Activated CD4-positive, alpha-beta memory T cell treated with anti-CD3 and anti-CD28 coated beads, Interleukin-2, amount 10 ng/mL, durations not matched to agents 7 days and 5 days (primary cell): Measurements from ENCODE around the gene ZNF232. TPM values are rescaled to one million over a fixed set of nuclear protein-coding genes. Genes with fewer than 3 reads are reported as not detected.
"Not testable (repeated sequence)": the region's sequence is repeated elsewhere in the genome, so short reads cannot be mapped to it uniquely, and the experiment has no call there.

Experiments
- CTCF ChIA-PET: fragments of 350-600 bp; sonication (Branson Sonifier 250); formaldehyde crosslinking; loops from one replicate; lab custom pipeline; 2021; ENCODE audit warnings: antibody characterized with exemption, inconsistent platforms; lab: Charles Lee
- POLR2A ChIA-PET: fragments of 350-600 bp; sonication (Branson Sonifier 250); formaldehyde crosslinking; loops from one replicate; lab custom pipeline; 2021; ENCODE audit warnings: antibody characterized with exemption; lab: Charles Lee
- DNase-seq: peaks from one replicate; pipeline ENCODE4 v3.0.0-alpha.2; 2020
- H3K27ac Mint-ChIP-seq: one replicate; pipeline ENCODE4 v1.8.0; 2021; ENCODE audit warnings: mild to moderate bottlenecking, mixed read lengths
- H3K27me3 Mint-ChIP-seq: one replicate; pipeline ENCODE4 v1.8.0; 2021; ENCODE audit warnings: mixed read lengths
- H3K36me3 Mint-ChIP-seq: one replicate; pipeline ENCODE4 v1.8.0; 2021; ENCODE audit warnings: low read depth, mixed read lengths
- H3K4me1 Mint-ChIP-seq: one replicate; pipeline ENCODE4 v1.8.0; 2021; ENCODE audit warnings: mixed read lengths
- H3K4me3 Mint-ChIP-seq: one replicate; pipeline ENCODE4 v1.8.0; 2021; ENCODE audit warnings: mild to moderate bottlenecking, mixed read lengths
- H3K9me3 Mint-ChIP-seq: one replicate; pipeline ENCODE4 v1.8.0; 2021; ENCODE audit warnings: mixed read lengths
- total RNA-seq, 2 experiments: library from RNA; stranded (reverse); gene quantifications; one replicate each; pipeline ENCODE4 v1.2.3, GENCODE V29; 2021

Gene ZNF232
- 1 to 10 TPM; 6.4 to 6.7 TPM for total RNA-seq

DNA sequence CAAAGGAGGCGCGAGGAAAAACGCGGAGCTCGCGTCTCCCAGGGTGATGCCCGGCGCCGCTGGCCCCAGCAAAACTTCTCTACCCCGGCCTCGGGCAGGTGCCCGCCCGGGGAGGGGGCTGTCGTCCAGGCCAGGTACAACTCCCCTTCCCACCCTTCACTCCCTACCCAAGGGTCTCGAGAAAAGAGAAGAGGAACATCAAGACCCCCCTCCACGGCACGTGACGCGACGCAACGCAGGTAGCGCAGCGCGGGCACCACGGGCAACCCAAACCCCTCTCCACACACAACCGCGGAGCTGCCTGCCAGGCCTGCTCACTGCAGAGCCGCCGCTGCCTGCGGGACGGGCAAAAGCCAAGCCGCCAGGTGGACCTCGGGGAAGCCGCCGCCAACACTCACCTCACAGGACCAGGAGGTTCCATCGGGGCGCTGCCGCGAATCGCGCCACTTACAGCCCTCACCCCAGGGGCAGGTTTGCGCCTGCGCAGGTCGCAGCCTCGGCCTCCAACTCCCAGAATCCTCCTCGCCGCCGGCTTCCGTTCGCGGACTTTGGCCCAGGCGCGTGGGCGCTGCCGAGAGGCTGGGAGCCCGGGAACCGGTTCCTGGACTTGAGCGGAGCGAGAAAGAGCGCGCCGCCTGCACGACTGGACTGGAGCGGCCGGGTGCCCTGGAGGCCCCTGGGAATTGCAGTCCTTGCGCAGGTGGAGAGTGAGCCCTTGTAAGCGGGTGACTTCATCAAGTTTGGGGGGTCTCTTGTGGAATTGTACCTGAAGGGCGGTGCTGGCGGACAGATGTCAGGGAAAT is at the start of gene ZNF232:
ZNF232 (minus strand) TSS at position 477 of the 803 bp plus-strand sequence; CDS start at position 421, 56 bp downstream.
- peaks cover 21% of the 10 kb centered on the region for H3K4me1 Mint-ChIP-seq
- peak; percentile 92 for DNase-seq
- H3K27me3 Mint-ChIP-seq = peaks cover 8% of the 10 kb centered on the region
- H3K36me3 Mint-ChIP-seq = peaks cover 72% of the 10 kb centered on the region
- peaks cover 23% of the 10 kb centered on the region for H3K9me3 Mint-ChIP-seq
- peak within 1 kb of the TSS; percentile 56 for H3K27ac Mint-ChIP-seq
- POLR2A ChIA-PET = interaction anchor here (0.5 to 3.3 kb wide), 10 partner anchors 17 to 201 kb away, joined by 3 to 10 read pairs (median 3); partner anchors contain the start of genes RNF167, SLC25A11 and ZFP3
- peak within 1 kb of the TSS; percentile 74 for H3K4me3 Mint-ChIP-seq
- CTCF ChIA-PET = interaction anchor here (1.1 kb wide), 1 partner anchor 80 kb away, joined by 4 read pairs; the partner anchor contains the start of gene ZNF594

DNA sequence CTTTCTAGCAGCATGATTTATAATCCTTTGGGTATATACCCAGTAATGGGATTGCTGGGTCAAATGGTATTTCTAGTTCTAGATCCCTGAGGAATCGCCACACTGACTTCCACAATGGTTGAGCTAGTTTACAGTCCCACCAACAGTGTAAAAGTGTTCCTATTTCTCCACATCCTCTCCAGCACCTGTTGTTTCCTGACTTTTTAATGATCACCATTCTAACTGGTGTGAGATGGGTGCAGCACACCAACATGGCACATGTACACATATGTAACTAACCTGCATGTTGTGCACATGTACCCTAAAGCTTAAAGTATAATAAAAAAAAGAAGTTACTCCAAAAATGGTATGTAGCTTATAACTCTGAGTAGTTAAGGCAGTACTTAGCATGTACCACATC is 49.0 kb upstream of the ZNF232 start:
- CTCF ChIA-PET, DNase-seq, POLR2A ChIA-PET, H3K27ac Mint-ChIP-seq, H3K9me3 Mint-ChIP-seq, H3K4me3 Mint-ChIP-seq, H3K4me1 Mint-ChIP-seq, H3K36me3 Mint-ChIP-seq: not testable (repeated sequence)
- peaks cover 23% of the 10 kb centered on the region for H3K27me3 Mint-ChIP-seq

DNA sequence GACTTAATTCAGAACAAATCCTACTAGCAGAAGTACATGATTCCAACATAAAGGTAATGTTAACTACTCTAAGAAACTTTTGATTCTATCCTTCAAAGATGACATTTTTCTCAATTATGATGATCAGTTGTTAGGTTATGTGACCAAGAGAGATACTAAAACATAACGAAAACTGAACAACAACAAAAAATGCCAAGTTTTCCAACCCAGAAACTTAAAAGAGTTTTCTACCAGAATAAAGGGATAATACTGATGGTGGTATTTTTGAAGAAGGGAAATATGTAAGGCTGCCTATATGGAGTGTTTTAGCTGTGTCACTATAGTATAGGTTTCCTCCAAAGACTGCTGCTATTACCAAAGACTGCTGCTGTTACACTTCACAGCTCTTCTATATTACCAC is 34.4 kb upstream of the ZNF232 start:
- H3K9me3 Mint-ChIP-seq, POLR2A ChIA-PET, H3K4me1 Mint-ChIP-seq, H3K4me3 Mint-ChIP-seq, CTCF ChIA-PET, H3K27ac Mint-ChIP-seq, DNase-seq, H3K36me3 Mint-ChIP-seq: not testable (repeated sequence)
- H3K27me3 Mint-ChIP-seq = peaks cover 25% of the 10 kb centered on the region

DNA sequence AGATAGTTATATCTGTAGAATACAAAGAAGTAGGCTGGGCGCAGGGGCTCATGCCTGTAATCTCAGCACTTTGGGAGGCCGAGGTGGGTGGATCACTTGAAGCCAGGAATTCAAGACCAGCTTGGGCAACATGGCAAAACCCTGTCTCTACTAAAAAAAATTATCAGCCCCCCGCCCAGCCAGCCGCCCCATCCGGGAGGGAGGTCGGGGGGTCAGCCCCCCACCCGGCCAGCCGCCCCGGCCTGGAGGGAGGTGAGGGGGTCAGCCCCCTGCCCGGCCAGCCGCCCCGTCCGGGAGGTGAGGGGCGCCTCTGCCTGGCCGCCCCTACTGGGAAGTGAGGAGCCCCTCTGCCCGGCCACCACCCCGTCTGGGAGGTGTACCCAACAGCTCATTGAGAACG is 31.2 kb upstream of the ZNF232 start:
- H3K4me1 Mint-ChIP-seq, H3K36me3 Mint-ChIP-seq, H3K9me3 Mint-ChIP-seq, POLR2A ChIA-PET, CTCF ChIA-PET, DNase-seq, H3K4me3 Mint-ChIP-seq, H3K27ac Mint-ChIP-seq: not testable (repeated sequence)
- H3K27me3 Mint-ChIP-seq = peaks cover 20% of the 10 kb centered on the region

DNA sequence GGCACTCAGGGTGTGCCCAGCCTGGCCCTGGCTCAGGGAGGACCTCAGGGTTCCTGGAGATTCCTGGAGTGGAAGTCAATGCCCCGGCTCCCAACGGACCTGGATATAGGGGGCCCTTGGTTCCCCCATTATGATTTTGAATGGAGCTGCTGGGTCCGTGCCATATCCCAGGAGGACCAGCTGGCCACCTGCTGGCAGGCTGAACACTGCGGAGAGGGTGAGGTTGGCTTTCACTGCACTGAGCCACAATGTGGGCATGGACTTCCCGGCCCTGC is 27.7 kb upstream of the ZNF232 start:
- Mint-ChIP-seq H3K4me1 (no peaks in the 10 kb centered on the region), H3K4me3 (no peak overlapping the region), H3K27ac (no peak overlapping the region), H3K36me3 (no peaks in the 10 kb centered on the region), H3K27me3 (peaks cover 8% of the 10 kb centered on the region), H3K9me3 (no peaks in the 10 kb centered on the region)
- ChIA-PET CTCF (no interaction called here), POLR2A (no interaction called here)
- no peak for DNase-seq

DNA sequence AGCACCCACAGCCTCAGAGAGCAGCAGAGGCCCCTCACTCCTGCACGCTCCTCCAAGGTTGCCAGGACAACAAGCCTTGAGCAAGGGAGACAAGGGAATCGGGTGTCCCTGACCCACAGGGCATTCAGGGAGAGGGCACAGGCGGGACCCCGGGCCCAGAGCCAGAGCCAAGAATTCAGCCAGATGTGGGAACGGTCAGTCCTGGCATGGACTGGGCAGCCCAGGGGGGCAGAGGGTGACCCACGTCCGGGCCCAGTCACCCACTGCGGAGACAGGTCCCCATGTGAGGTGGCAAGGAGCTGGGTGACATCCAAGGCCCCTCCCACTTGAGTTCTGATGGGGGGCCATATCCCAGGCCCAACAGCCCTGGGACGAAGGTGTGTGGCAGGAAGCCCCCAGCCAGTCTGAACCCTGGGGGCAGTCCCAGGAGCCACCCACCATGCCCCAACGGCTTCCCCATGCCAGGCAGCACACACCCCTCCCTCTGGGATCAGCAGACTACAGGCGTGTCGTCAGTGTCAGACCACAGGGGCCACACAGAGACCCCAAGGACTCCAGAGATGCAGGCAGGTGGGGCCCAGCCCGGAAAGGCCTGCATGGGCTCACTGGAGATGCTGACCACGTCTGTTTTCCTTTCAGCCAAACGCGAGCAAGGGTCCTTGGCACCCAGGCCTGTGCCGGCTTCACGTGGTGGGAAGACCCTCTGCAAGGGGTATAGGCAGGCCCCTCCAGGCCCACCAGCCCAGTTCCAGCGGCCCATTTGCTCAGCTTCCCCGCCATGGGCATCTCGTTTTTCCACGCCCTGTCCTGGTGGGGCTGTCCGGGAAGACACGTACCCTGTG is 27.2 kb upstream of the ZNF232 start:
- no peaks in the 10 kb centered on the region for H3K4me1 Mint-ChIP-seq
- no peaks in the 10 kb centered on the region for H3K9me3 Mint-ChIP-seq
- H3K27ac Mint-ChIP-seq = no peak overlapping the region
- POLR2A ChIA-PET = no interaction called here
- DNase-seq = no peak
- CTCF ChIA-PET = no interaction called here
- no peak overlapping the region for H3K4me3 Mint-ChIP-seq
- H3K36me3 Mint-ChIP-seq = no peaks in the 10 kb centered on the region
- peaks cover 6% of the 10 kb centered on the region for H3K27me3 Mint-ChIP-seq

DNA sequence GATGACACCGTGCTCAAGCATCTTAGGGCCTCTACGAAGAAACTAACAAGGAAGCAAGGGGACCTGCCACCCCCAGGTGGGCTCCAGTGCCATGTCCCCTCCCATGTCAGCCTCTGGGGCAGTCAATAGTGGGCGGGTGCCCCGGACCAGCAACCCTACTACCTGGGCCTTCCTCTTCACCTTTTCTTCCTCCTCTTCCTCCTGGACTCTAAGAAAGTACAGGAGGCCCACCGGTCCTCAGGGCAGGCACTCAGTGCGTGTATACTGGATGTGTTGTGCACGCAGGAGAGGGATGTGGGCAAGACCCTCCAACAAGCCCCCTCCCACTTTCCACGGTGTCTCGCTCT is 26.5 kb upstream of the ZNF232 start:
- H3K9me3 Mint-ChIP-seq, H3K27ac Mint-ChIP-seq, H3K4me3 Mint-ChIP-seq, POLR2A ChIA-PET, H3K4me1 Mint-ChIP-seq, DNase-seq, CTCF ChIA-PET, H3K36me3 Mint-ChIP-seq, H3K27me3 Mint-ChIP-seq: not testable (repeated sequence)

DNA sequence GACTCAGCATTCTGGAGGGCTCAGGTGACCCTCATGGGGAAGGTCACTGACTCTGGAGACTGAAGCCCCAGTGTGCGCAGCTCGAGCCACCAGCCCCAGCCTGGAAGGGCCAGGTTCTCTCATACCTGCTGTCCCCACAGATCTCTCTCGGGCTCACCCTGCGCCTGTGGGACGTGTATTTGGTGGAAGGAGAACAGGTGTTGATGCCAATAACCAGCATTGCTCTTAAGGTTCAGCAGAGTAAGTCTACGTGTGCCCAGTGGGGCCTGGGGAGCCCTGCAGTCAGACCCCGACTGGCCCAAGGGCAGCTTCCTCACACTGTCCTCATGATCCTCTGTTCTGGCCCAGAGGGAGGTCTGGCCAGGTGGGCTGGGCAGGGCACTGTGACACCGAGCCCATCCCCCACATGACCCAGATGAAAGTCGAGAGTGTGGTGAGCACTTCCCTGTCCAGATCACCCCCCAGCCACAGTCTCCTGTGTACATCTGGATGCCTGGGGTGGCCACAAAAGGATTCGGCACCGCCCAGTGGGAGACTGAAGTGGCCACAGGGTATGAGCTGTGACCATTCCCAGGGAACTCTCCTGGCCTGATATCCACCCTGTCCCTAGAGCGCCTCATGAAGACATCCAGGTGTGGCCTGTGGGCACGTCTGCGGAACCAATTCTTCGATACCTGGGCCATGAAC is 26.0 kb upstream of the ZNF232 start:
- H3K36me3 Mint-ChIP-seq, H3K4me3 Mint-ChIP-seq, H3K4me1 Mint-ChIP-seq, H3K9me3 Mint-ChIP-seq, POLR2A ChIA-PET, CTCF ChIA-PET, H3K27ac Mint-ChIP-seq, DNase-seq, H3K27me3 Mint-ChIP-seq: not testable (repeated sequence)

DNA sequence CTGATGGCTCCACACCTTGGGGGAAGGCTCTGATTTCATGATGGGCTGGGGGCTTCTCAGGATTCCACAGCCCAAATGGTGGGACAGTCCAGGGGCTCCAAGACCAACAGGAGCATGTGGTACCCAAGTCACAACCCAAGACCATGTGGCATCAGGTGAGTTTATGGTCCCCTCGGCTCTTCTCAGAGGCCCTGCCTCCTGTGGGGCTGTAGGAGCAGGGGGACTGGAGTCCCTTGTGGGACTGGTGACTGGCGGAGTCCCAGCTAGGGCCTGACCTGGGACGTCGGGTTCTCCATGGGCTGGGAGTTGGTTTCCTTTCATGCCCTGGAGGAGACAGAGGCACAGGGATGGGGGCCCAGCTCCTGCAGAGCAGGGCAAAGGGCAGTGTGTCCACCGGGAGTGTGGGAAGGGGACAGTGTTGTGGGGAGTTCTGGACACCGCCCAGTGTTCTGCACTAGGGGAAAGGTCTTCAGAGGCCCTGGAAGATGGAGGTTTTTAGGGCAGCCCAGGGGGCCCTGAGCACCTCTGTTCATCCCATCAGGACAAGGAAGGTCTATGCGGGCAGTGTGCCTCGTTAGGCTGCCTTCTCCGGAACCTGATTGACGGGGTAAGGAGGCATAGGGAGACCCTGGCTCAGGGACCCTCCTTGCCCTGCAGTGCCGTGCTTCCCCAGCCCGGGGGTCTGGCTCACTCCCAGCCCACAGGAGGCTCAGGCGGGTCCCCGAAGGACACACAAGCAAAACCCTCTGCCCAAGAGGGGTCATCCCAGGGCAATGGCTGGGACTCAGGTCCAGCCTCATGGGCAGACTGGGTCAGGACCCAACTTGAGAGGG is 25.1 kb upstream of the ZNF232 start:
- H3K36me3 Mint-ChIP-seq, POLR2A ChIA-PET, H3K4me1 Mint-ChIP-seq, H3K4me3 Mint-ChIP-seq, H3K27me3 Mint-ChIP-seq, H3K9me3 Mint-ChIP-seq, DNase-seq, CTCF ChIA-PET, H3K27ac Mint-ChIP-seq: not testable (repeated sequence)

DNA sequence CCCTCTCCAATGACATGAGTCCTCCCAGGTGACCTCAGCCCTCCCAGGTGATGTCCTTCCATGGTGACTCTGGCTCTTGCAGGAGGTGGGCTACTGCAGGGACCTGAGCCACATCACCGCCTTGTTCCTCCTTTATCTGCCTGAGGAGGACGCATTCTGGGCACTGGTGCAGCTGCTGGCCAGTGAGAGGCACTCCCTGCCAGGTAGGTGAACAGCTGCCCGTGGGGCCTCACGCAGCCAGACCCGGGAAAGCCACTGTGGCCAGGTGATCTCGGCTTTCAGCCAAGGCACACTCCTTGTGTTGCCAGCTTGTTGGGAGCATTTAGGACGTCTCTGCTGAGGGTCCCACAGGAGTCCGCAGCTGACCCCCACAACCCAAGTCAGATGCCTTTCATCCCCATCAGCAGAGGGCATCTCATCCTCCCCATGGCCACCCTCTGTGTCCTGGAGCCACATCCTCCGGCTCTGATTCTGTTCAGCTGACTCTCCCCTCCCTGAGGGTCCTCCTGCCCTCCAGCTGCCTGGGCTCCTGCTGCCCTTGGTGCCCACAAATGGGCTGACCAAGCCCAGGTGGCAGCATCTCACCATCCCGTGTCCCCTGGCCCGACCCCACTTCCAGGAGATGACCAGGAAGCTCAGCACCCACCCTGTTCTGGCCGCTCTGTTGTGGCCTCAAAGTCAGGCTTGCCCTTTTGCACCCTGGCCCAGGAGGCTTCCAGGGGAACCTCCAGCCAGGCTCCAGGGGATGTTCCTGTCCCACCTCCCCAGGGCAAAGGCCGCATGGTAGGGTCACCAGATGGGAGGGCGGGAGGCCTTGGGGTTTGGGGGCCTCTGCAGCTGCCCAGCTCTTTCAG is 24.3 kb upstream of the ZNF232 start:
- Mint-ChIP-seq H3K4me1 (no peaks in the 10 kb centered on the region), H3K9me3 (no peaks in the 10 kb centered on the region), H3K27ac (no peak overlapping the region), H3K4me3 (no peak overlapping the region), H3K27me3 (peaks cover 3% of the 10 kb centered on the region), H3K36me3 (no peaks in the 10 kb centered on the region)
- ChIA-PET CTCF (no interaction called here), POLR2A (no interaction called here)
- no peak for DNase-seq

DNA sequence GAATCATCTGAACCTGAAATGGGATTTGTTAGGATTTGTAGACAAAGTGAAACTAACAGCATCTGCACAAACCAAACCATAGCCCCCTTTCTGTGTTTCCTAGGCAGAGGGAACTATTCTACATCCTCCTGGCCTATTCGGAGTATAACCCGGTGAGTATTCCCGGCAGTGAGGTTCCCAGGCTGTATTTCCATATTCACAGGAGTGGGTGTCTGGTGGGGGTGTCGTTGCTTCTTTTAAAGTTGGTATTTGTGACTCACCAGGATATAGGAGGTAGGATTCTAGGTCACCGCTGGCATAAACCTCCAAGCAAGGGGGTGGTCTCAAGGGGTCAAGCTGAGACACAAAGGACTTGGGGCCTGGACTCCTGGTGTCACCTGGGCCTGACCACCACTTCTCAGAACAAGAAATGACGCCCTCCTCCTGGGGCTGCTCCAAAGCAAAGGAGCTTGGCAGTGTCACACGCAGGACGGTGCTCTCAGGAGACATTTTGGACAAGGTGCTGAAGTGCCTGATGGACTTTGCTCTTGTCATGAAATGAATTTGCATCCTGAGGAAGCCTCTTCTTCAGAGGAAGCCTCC is 23.5 kb upstream of the ZNF232 start:
- H3K36me3 Mint-ChIP-seq, H3K9me3 Mint-ChIP-seq, H3K4me1 Mint-ChIP-seq, DNase-seq, CTCF ChIA-PET, POLR2A ChIA-PET, H3K27ac Mint-ChIP-seq, H3K27me3 Mint-ChIP-seq, H3K4me3 Mint-ChIP-seq: not testable (repeated sequence)

DNA sequence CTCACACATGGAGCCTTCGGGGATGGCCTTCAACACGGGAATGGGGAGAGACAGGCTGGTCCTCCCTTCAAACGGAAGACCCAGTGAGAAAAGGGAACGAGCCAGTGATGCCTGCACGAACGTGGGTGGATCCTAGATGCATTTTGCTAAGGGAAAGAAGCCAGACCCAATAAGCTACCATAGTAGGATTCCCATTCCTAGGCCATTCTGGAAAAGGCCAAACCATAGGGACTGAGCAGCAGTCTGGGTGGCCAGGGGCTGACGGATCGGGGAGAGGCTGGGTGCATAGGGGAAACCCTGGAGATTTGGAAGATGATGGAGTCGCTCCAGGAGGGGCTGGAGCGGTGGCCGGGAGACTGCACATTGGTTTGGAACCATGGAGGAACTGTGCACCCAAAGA is 22.9 kb upstream of the ZNF232 start:
- H3K4me3 Mint-ChIP-seq, H3K27ac Mint-ChIP-seq, POLR2A ChIA-PET, H3K4me1 Mint-ChIP-seq, H3K36me3 Mint-ChIP-seq, H3K9me3 Mint-ChIP-seq, DNase-seq, CTCF ChIA-PET, H3K27me3 Mint-ChIP-seq: not testable (repeated sequence)
